A549 (cell line): Measurements from ENCODE around the gene ABCB8.

Experiments
- EP300 ChIP-seq, 2 experiments: fragments of >200 bp; sonication (Bioruptor Twin); formaldehyde crosslinking; IDR thresholded peaks; 2 replicates in 1 of 2; 3 replicates in 1 of 2; pipeline ENCODE4 v1.6.1; 2016 to 2017
- PHF8 ChIP-seq: fragments of 200-600 bp; sonication (generic); IDR thresholded peaks from 2 replicates; pipeline ENCODE4 v1.6.1; 2016; ENCODE audit warnings: low read depth, mild to moderate bottlenecking, antibody characterized with exemption, moderate library complexity, borderline replicate concordance
- POLR2A ChIP-seq: IDR thresholded peaks from 2 replicates; pipeline ENCODE4 v1.6.1; 2012; ENCODE audit warnings: mild to moderate bottlenecking, low read length
- TF ChIP-seq, protein P1 (sequence below): fragments of >200 bp; sonication (Bioruptor Twin); formaldehyde crosslinking; IDR thresholded peaks from 3 replicates; pipeline ENCODE4 v1.5.1; 2016
- TF ChIP-seq, protein P2 (sequence below): fragments of >200 bp; sonication (Bioruptor Twin); formaldehyde crosslinking; IDR thresholded peaks from 2 replicates; pipeline ENCODE4 v1.6.1; 2016

DNA sequence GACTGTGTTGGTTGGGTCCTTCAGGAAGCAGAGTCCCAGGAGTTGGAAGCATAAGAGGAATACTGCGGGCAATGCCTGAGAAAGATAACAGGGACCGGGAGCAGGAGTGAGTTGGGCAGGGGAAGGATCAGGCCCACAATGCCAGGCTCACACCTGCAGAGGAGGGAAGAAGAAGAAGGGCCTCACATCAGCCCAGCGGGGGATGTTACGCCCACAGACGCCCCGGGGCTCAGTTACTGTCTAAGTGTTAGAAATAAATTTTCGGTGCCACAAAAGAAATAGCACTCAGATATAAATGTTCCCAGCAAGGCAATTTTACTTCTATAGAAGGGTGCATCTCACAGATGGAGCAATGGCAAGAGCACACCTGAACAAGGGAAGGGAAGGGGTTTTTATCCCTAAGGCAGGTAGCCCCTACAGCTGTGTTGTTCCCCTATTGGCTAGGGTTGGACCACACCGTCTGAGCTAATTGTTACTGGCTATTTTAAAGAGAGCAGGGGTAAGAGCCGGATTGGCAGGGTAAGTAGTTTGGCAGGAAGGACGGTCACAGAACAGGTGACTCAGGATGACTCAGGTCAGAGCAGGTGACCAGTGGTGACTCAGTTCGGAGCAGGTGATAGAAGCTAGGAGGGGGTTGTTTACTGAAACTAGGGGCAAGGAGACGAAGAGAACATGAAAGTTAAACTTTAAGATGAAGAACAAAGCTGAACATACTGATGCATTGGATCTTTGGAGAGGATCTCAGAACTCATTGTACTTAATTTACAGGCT, 37.6 kb upstream of the ABCB8 start, which contains the start of gene NOS3:
- TF ChIP-seq, protein P1, sequence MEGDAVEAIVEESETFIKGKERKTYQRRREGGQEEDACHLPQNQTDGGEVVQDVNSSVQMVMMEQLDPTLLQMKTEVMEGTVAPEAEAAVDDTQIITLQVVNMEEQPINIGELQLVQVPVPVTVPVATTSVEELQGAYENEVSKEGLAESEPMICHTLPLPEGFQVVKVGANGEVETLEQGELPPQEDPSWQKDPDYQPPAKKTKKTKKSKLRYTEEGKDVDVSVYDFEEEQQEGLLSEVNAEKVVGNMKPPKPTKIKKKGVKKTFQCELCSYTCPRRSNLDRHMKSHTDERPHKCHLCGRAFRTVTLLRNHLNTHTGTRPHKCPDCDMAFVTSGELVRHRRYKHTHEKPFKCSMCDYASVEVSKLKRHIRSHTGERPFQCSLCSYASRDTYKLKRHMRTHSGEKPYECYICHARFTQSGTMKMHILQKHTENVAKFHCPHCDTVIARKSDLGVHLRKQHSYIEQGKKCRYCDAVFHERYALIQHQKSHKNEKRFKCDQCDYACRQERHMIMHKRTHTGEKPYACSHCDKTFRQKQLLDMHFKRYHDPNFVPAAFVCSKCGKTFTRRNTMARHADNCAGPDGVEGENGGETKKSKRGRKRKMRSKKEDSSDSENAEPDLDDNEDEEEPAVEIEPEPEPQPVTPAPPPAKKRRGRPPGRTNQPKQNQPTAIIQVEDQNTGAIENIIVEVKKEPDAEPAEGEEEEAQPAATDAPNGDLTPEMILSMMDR = no peak
- TF ChIP-seq EP300 (IDR thresholded peaks at IDR 0.05) (no peak), POLR2A (no peak), PHF8 (no peak)
- TF ChIP-seq, protein P2, sequence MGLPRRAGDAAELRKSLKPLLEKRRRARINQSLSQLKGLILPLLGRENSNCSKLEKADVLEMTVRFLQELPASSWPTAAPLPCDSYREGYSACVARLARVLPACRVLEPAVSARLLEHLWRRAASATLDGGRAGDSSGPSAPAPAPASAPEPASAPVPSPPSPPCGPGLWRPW = no peak
